ENCODE results near the gene CYB5D1. TPM values are rescaled to one million over a fixed set of nuclear protein-coding genes. Genes with fewer than 3 reads are reported as not detected.
A peak's percentile ranks its signal among the peaks of the same experiment; 100 is the strongest.

Gene CYB5D1
- total and polyA plus RNA-seq, 8 donors, result 4.9 to 10.5 (median 8.3) TPM

DNA sequence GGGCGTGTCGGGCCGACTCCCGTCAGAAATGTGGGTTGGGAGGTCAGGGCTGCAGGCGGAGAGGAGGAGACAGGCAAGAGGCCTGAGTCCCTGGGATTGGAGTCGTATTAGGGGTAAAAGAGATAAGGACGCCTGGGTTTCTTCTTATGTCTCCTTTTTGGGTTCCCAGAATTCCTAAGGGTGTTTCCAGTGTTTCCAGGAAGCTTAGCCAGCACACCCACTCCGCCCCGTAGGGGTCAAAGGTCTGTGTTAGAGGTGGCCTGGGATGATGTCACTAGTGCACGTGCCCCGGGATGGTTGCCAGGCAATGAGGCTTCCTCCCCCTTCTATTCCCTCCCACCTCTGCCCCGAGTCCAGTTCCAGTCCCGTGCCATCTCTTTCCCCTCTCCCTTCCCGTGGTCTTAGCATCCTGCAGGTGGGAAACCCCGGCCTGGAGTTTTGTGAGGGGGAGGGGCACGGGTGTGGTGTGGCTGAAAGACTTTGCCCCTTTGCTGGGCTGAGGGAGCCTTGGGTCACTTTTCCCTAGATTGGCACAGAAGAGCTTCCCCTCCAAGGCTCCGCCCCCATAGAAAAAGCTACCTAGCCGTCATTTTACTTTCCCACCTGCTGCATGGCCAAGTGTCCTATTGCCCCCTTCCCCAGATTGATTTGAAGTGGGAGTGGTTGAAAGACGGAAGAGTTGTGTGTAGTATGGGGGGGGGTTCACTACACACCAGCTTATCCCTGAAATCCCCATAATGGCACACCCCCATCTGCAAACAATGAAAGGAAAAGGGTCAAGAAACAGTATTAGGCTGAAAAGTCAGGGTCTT lies 21.0 kb upstream of the CYB5D1 start:
- no peak for FAIRE-seq
- peak; percentile 90 to 99 (median 98) for DNase-seq
- no peaks in the 10 kb centered on the region for H3K36me3 ChIP-seq
- ATAC-seq, result peak; percentile 36 to 62 (median 59)
- peak overlapping the region; percentile 94 to 100 (median 98) for H3K27ac ChIP-seq
- peaks cover 10 to 20% (median 11%) of the 10 kb centered on the region in 3 donors for H3K4me1 ChIP-seq
- no peaks in the 10 kb centered on the region for H3K9me3 ChIP-seq
- WGBS, 2 donors, result 0 to 1% methylated on average over 19 of the region's 19 CpGs
- no peak for TF ChIP-seq CTCF (IDR thresholded peaks at IDR 0.05)
- intact Hi-C loops (cut with DNase I), result no loop called here
- peak overlapping the region; percentile 47 to 76 (median 58) for H3K4me3 ChIP-seq
- no peaks in the 10 kb centered on the region for H3K27me3 ChIP-seq

DNA sequence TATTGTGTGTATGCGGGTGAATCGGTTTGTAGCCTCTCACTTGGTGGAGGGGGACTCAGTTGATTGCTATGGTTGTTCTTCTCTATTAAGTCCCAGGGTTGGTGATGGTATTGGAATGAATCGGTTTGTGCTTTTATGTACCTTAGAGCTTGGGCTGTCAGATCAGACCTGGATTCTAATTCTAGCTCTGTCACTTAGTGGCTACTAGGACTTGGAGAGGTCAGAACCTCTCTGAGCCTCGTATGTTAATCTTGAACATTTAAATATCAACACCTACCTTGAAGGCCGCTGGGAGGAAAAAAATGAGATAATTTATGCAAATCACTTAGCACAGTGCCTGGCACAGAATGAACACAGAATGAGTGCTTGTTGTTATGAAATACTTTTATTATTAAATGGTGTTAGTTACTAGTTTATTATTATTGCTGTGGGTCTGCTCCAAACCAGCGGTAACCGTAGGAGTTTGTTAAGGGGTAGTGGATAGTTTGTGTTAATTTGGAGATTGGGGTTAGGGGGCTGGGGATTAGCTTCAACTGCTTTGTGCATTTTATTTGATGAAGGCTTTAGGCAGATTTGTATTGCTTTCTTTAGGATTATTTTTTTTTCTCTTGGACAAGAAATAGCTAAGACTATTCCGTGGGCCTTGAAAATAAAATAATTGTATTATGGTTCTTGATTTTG lies 20.3 kb upstream of the CYB5D1 start:
- no peak for TF ChIP-seq CTCF (IDR thresholded peaks at IDR 0.05)
- Histone ChIP-seq H3K4me1 (peaks cover 10 to 20% (median 11%) of the 10 kb centered on the region in 3 donors), H3K36me3 (no peaks in the 10 kb centered on the region), H3K4me3 (peak overlapping the region in 1 of 4 donors; percentile 64), H3K27ac (peak overlapping the region; percentile 94 to 100 (median 98)), H3K9me3 (no peaks in the 10 kb centered on the region), H3K27me3 (no peaks in the 10 kb centered on the region)
- 5% methylated on average over 8 of the region's 8 CpGs for WGBS, 2 donors
- DNase-seq, result no peak
- intact Hi-C loops (cut with DNase I), result no loop called here
- ATAC-seq, result no peak
- FAIRE-seq, result no peak

- TF ChIP-seq CTCF (IDR thresholded peaks at IDR 0.05), result no peak
- whole genome bisulfite sequencing, 2 donors, result 14 to 18% methylated on average over 8 to 11 of the region's 12 CpGs
- FAIRE-seq (no peak), DNase-seq (peak in 4 of 6 donors; percentile 45 to 76 (median 64)), ATAC-seq (no peak)
- Histone ChIP-seq H3K27me3 (no peaks in the 10 kb centered on the region), H3K4me1 (peaks cover 9 to 20% (median 10%) of the 10 kb centered on the region in 3 donors), H3K27ac (peak overlapping the region in 3 of 4 donors; percentile 94 to 99 (median 98)), H3K9me3 (no peaks in the 10 kb centered on the region), H3K4me3 (peak overlapping the region in 1 of 4 donors; percentile 64), H3K36me3 (no peaks in the 10 kb centered on the region)
- intact Hi-C loops (cut with DNase I), result no loop called here
These were observed 19.4 kb upstream of the CYB5D1 start for GRCh38 chr17:7838090-7839075.

DNA sequence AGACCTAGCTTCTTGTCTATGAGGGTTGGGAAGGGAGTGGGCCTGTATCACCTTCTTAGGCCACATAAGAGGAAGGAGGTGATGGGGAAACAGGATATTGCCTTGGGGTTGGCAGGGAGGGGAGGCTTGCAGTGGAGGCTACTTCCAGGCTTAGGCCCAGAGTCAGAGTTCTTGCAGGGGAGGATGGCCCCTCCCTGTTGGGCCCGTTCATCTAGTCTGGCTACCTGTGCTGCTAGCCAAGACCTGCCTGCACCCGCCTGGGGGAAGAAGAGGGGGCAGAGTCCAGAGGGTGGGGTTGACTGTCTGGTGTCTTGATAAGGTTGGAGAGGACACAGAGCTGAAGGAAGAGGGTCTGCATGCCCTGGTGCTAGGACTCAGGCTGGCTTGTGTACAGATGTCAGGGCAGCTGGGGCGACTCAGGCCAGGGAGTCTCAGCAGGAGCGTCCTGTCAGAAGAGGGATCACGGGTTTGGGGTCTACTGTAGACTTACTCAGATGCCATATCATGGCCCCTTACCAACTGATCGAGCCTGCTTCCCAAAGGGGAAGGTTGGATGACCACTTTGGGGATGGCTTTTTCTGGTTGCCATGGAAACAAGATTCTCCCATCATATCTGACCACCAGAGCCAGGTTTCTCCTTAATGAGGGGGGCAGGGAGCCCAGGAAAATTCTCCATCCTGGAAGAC lies 18.5 kb upstream of the CYB5D1 start:
- peaks cover 7 to 20% (median 10%) of the 10 kb centered on the region in 3 donors for H3K4me1 ChIP-seq
- H3K27me3 ChIP-seq, result no peaks in the 10 kb centered on the region
- H3K4me3 ChIP-seq, result no peak overlapping the region
- H3K9me3 ChIP-seq, result no peaks in the 10 kb centered on the region
- H3K36me3 ChIP-seq, result no peaks in the 10 kb centered on the region
- 55 to 62% methylated on average over 6 of the region's 6 CpGs for WGBS, 2 donors
- FAIRE-seq, result no peak
- TF ChIP-seq CTCF (IDR thresholded peaks at IDR 0.05), result no peak
- peak overlapping the region in 1 of 4 donors; percentile 22 for H3K27ac ChIP-seq
- no peak for ATAC-seq
- DNase-seq, result peak in 2 of 6 donors; percentile 25 to 55
- intact Hi-C loops (cut with DNase I), result no loop called here

Measured in pancreas (tissue), 10 donors.